ENCODE results near the gene NUCB2.

DNA sequence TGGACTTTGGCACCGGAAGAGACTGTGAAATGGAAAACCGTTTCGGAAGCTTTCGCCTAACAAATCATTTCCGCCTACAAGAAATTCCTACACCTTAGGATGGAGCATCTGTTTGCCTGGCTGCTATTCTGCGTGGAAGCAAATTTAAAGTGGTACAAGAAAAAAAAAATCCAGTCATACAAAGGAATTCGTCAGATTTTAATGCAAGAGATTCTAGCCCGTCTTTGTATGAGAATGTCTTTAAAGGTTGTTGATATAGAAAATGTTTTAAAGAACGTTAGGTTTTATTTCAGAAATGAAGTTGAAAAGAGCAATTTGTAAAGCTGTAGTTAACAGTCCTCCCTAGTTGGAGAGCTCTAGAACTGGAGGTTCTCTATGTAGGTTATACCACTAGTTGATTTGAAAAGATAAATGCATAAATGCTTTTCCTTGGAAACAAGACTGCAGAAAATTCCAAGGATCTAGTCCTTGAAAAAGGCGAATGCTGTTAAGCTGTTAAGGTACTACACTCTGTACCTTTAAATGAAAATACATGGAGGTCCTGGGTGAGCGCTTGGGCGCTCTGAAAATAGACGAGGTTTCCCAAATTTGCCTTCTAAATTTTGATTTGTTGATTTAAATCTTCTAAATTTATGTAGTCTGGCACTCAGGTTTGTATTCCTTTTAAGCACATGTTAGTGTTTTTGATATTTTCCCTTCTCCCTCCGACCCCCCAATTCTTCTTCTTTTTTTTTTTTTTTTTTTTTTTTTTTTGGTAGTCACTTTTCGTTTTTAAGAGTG lies 77.5 kb downstream of the NUCB2 start:
- TF ChIP-seq, protein P1, sequence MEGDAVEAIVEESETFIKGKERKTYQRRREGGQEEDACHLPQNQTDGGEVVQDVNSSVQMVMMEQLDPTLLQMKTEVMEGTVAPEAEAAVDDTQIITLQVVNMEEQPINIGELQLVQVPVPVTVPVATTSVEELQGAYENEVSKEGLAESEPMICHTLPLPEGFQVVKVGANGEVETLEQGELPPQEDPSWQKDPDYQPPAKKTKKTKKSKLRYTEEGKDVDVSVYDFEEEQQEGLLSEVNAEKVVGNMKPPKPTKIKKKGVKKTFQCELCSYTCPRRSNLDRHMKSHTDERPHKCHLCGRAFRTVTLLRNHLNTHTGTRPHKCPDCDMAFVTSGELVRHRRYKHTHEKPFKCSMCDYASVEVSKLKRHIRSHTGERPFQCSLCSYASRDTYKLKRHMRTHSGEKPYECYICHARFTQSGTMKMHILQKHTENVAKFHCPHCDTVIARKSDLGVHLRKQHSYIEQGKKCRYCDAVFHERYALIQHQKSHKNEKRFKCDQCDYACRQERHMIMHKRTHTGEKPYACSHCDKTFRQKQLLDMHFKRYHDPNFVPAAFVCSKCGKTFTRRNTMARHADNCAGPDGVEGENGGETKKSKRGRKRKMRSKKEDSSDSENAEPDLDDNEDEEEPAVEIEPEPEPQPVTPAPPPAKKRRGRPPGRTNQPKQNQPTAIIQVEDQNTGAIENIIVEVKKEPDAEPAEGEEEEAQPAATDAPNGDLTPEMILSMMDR (conservative IDR thresholded peaks at IDR 0.05; ENCODE audit: low read length), result no peak
- TF ChIP-seq EZH2phosphoT487 (IDR thresholded peaks at IDR 0.05; ENCODE audit: borderline replicate concordance), result no peak

Measured in Loucy (cell line).